Tibial nerve (tissue), 4 donors: Measurements from ENCODE around the gene SDSL.

Experiments used
- CTCF ChIP-seq, 5 experiments: fragments of 200-600 bp in 3 of 5; fragments of 450-650 bp in 2 of 5; sonication (generic) in 3 of 5; IDR thresholded peaks; one replicate each; pipeline ENCODE4 v1.5.1; 2016 to 2019; ENCODE audit warnings: antibody characterized with exemption in 5 of 5, mild to moderate bottlenecking in 3 of 5, moderate library complexity in 2 of 5
- EP300 ChIP-seq, 2 donors: sonication (generic); formaldehyde crosslinking; IDR thresholded peaks; one replicate each; pipeline ENCODE4 v1.6.1; 2017; ENCODE audit warnings: antibody characterized with exemption in 2 of 2, mild to moderate bottlenecking in 1 of 2
- POLR2A ChIP-seq, 2 donors: fragments of 450-650 bp; IDR thresholded peaks; one replicate each; pipeline ENCODE4 v1.6.1; 2017; ENCODE audit warnings: antibody characterized with exemption in 2 of 2, mild to moderate bottlenecking in 2 of 2, moderate library complexity in 2 of 2

- TF ChIP-seq POLR2A (IDR thresholded peaks at IDR 0.05): no peak
- TF ChIP-seq CTCF (IDR thresholded peaks at IDR 0.05): no peak
- TF ChIP-seq EP300 (IDR thresholded peaks at IDR 0.05): no peak
Observed at GRCh38 chr12:113373969-113374368, 48.2 kb upstream of the SDSL start.
